Parathyroid adenoma (tissue), 2 donors: Measurements from ENCODE around the gene BLTP2.

Source experiments
- H2AFZ ChIP-seq: fragments of 300-600 bp; sonication (generic); one replicate; pipeline ENCODE4 v1.7.0; 2017; ENCODE audit warnings: antibody characterized with exemption, mild to moderate bottlenecking
- H3K27ac ChIP-seq: fragments of 300-600 bp; sonication (generic); one replicate; pipeline ENCODE4 v1.7.0; 2017
- H3K27me3 ChIP-seq: fragments of 300-600 bp; sonication (generic); one replicate; pipeline ENCODE4 v1.7.0; 2017; ENCODE audit warnings: low read length; ENCODE audit not compliant: control insufficient read depth, insufficient read depth
- H3K36me3 ChIP-seq: fragments of 300-600 bp; sonication (generic); one replicate; pipeline ENCODE4 v1.7.0; 2017; ENCODE audit warnings: low read length; ENCODE audit not compliant: control insufficient read depth, insufficient read depth
- H3K4me1 ChIP-seq: fragments of 300-600 bp; sonication (generic); one replicate; pipeline ENCODE4 v1.7.0; 2017; ENCODE audit warnings: control low read depth
- H3K4me2 ChIP-seq: fragments of 300-600 bp; sonication (generic); one replicate; pipeline ENCODE4 v1.7.0; 2017; ENCODE audit warnings: low read length
- H3K4me3 ChIP-seq: fragments of 300-600 bp; sonication (generic); one replicate; pipeline ENCODE4 v1.7.0; 2017; ENCODE audit warnings: low read depth, low read length
- H3K79me2 ChIP-seq: fragments of 300-600 bp; sonication (generic); one replicate; pipeline ENCODE4 v1.7.0; 2017; ENCODE audit warnings: control low read depth
- H3K9ac ChIP-seq: fragments of 300-600 bp; sonication (generic); one replicate; pipeline ENCODE4 v1.7.0; 2017; ENCODE audit warnings: mild to moderate bottlenecking
- H3K9me3 ChIP-seq: fragments of 300-600 bp; sonication (generic); one replicate; pipeline ENCODE4 v1.7.0; 2017; ENCODE audit warnings: low read length; ENCODE audit not compliant: control insufficient read depth
- TF ChIP-seq, protein P1 (sequence below): fragments of 300-600 bp; sonication (generic); IDR thresholded peaks from one replicate; pipeline ENCODE4 v1.7.0; 2017; ENCODE audit warnings: antibody characterized with exemption, mild to moderate bottlenecking
- donor health status: primary hyperparathyroidism.

BLTP2 gene

DNA sequence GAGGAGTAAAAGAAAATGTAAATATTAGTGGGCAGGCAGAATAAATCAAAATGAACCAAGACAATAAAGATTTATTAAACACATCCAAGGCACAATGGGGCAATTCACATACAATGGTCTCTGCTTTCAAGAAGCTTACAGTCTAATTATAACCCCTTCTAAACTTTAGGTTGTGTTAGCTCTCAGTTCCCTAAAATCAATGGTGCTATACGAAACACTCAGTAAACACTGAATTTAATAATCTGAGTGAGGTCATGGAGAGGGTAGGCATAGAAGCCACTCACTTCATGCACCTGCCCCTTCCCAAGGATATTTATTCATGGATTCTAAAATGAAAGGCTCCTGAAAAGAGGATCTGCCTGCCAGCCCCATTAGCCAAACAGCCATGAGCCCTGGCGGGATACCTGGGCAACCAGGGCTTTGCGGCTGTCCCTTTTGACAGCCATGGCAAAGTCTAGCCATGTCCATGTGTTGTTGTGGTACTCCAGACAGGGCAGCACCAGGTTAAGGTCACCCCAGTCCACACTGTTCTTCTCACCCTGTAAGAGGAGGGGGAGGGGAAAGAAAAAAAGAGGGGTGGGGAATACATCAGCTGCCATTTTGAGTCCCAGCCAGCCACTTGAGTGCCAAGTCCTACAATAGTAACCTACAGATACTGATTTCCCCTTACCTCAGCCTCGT is 29.6 kb downstream of the BLTP2 start:
- Histone ChIP-seq H3K4me2 (no peak overlapping the region), H3K36me3 (no peaks in the 10 kb centered on the region), H3K9ac (no peak overlapping the region), H2AFZ (no peak overlapping the region), H3K4me3 (no peak overlapping the region), H3K4me1 (no peaks in the 10 kb centered on the region), H3K79me2 (no peaks in the 10 kb centered on the region), H3K27me3 (no peaks in the 10 kb centered on the region), H3K27ac (no peak overlapping the region), H3K9me3 (no peaks in the 10 kb centered on the region)
- TF ChIP-seq, protein P1, sequence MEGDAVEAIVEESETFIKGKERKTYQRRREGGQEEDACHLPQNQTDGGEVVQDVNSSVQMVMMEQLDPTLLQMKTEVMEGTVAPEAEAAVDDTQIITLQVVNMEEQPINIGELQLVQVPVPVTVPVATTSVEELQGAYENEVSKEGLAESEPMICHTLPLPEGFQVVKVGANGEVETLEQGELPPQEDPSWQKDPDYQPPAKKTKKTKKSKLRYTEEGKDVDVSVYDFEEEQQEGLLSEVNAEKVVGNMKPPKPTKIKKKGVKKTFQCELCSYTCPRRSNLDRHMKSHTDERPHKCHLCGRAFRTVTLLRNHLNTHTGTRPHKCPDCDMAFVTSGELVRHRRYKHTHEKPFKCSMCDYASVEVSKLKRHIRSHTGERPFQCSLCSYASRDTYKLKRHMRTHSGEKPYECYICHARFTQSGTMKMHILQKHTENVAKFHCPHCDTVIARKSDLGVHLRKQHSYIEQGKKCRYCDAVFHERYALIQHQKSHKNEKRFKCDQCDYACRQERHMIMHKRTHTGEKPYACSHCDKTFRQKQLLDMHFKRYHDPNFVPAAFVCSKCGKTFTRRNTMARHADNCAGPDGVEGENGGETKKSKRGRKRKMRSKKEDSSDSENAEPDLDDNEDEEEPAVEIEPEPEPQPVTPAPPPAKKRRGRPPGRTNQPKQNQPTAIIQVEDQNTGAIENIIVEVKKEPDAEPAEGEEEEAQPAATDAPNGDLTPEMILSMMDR: no peak

DNA sequence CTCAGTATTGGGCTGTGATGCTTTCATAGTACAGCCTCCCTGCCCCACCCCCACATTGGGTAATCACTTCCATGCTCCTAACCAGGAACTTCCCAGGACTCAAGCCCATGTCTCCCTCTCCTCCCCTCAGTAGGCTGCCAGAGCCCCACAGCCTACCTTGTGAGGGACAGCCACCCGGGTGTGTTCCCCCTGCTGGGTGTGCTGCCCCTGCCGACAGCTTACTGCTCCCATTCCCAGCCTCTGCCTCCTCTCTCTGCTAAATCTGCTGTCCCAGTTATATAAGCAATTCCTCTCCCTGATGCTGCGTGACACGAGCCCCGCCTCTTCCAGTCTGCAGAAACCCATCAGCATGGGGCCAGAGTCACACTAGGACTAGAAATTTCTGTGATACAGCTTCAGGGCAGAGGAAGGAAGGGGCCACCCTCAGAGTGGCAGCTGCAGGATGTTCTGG is 31.0 kb downstream of the BLTP2 start, which contains the start of gene RSKR:
RSKR (minus strand) TSS at position 255 of the 451 bp plus-strand sequence; CDS start at position 231, 24 bp downstream.
- H2AFZ ChIP-seq: no peak within 1 kb of the TSS
- no peaks in the 10 kb centered on the region for H3K9me3 ChIP-seq
- no peaks in the 10 kb centered on the region for H3K4me1 ChIP-seq
- H3K9ac ChIP-seq: no peak within 1 kb of the TSS
- TF ChIP-seq, protein P1: no peak
- no peaks in the 10 kb centered on the region for H3K27me3 ChIP-seq
- no peak within 1 kb of the TSS for H3K27ac ChIP-seq
- H3K4me2 ChIP-seq: no peak within 1 kb of the TSS
- H3K36me3 ChIP-seq: no peaks in the 10 kb centered on the region
- H3K79me2 ChIP-seq: no peaks in the 10 kb centered on the region
- H3K4me3 ChIP-seq: no peak within 1 kb of the TSS

DNA sequence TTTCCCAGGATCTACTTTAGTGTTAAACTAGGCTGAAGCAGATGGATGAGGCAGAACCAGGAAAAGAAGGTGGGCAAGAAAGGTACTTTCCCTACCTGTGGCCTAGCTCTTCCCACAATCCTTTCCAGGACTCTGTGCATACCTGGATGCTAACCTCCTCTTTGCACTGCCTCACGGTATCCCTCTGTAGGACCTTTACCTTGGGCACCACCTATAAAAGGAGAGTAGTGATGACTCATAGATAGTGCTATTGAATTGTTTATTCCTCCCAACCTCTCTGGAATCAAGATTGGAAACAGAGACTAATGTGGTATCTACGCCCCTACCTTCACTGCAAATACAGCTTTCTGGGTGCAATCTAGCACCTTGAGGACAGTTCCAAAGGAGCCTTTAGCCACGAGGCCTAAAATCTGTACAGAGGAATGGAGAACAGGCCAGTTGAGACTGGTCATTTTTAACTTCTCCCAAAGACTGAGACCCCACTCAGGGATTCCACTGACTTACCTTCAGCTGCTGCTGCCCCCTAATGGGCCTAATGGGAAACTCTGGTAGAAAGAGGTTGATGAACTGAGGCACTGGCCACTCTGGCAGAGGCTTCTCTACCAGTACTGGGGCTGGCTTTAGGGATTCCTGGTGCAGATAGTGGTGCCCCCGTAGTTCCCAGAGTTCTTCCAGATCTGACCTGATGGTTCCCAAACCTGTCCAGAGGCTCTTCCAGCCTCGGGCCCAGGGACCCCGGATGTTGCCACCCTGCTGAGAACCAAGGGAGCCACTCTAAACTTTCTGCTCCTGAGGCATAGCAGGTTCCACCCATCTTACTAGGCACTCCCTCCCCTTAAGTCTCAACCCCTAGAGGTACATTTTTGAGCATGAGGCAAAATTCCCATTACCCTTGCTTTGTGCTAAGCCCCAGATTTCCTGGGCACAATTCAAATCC is 31.8 kb downstream of the BLTP2 start:
- no peaks in the 10 kb centered on the region for H3K27me3 ChIP-seq
- H3K9me3 ChIP-seq: no peaks in the 10 kb centered on the region
- H3K4me2 ChIP-seq: no peak overlapping the region
- H3K4me1 ChIP-seq: no peaks in the 10 kb centered on the region
- TF ChIP-seq, protein P1: peak; percentile 68
- no peaks in the 10 kb centered on the region for H3K79me2 ChIP-seq
- H3K27ac ChIP-seq: no peak overlapping the region
- H3K36me3 ChIP-seq: no peaks in the 10 kb centered on the region
- H3K9ac ChIP-seq: no peak overlapping the region
- H3K4me3 ChIP-seq: no peak overlapping the region
- no peak overlapping the region for H2AFZ ChIP-seq

DNA sequence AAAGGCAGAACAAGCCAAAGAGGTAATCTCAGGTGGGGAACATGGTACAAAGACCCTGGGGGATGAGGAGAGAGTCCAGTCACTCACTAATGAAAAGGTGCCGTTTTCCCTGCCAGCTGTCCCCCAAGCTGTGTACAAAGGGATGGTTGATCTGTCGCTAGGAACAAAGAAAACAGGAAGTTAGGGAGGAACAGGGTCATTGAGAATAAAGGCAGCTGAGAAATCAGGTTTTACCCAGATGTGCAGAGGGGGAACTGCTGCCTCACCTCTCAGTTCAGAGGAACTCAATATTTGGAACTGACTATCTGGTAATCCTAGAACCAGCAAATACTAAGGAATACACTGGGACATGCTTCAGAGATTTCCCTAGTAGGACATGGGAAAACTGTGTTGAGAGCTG is 32.4 kb downstream of the BLTP2 start:
- TF ChIP-seq, protein P1: no peak
- H3K79me2 ChIP-seq: no peaks in the 10 kb centered on the region
- H3K4me3 ChIP-seq: no peak overlapping the region
- H2AFZ ChIP-seq: no peak overlapping the region
- no peaks in the 10 kb centered on the region for H3K36me3 ChIP-seq
- H3K9ac ChIP-seq: no peak overlapping the region
- no peaks in the 10 kb centered on the region for H3K27me3 ChIP-seq
- H3K4me1 ChIP-seq: no peaks in the 10 kb centered on the region
- H3K9me3 ChIP-seq: no peaks in the 10 kb centered on the region
- H3K4me2 ChIP-seq: no peak overlapping the region
- H3K27ac ChIP-seq: no peak overlapping the region
